IMR-90 (cell line): ENCODE data around the gene CDKAL1. TPM values are rescaled to one million over a fixed set of nuclear protein-coding genes. Genes with fewer than 3 reads are reported as not detected.

Source experiments
- ATAC-seq: fragments of 200-7000 bp; cut with Tn5 transposase; 2 replicates; pipeline ENCODE4 v1.9.1; 2020; ENCODE audit warnings: low read depth, mild to moderate bottlenecking, moderate library complexity
- BruUV-seq: library from RNA; stranded (reverse); fragments of 400-500 nt; replicated peaks from 2 replicates; lab custom pipeline; 2021; lab: Mats Ljungman, UMichigan
- CTCF ChIA-PET: fragments of 300-600 bp; formaldehyde crosslinking; extraction: SDS; loops from one replicate; lab custom pipeline; 2021; ENCODE audit warnings: antibody characterized with exemption; lab: Yijun Ruan, JAX
- POLR2A ChIA-PET: fragments of 300-600 bp; sonication (Branson Sonifier 250); formaldehyde crosslinking; loops from one replicate; lab custom pipeline; 2022; ENCODE audit warnings: antibody characterized with exemption; ENCODE audit not compliant: unreplicated experiment; lab: Charles Lee
- DNase-seq: peaks from one replicate; pipeline ENCODE4 v3.0.0; 2013
- H2AFZ ChIP-seq: replicated peaks from 2 replicates; pipeline ENCODE3; 2013; ENCODE audit warnings: low read length, mild to moderate bottlenecking; ENCODE audit not compliant: poor library complexity
- H2AK5ac ChIP-seq: 2 replicates; pipeline ENCODE4 v1.6.1; 2013; ENCODE audit warnings: low read depth, low read length, inconsistent platforms
- H2AK9ac ChIP-seq: replicated peaks from 2 replicates; pipeline ENCODE3; 2013; ENCODE audit warnings: mild to moderate bottlenecking, low read depth, low read length, moderate library complexity; ENCODE audit not compliant: poor library complexity
- H2BK120ac ChIP-seq: 2 replicates; pipeline ENCODE4 v1.6.1; 2013; ENCODE audit warnings: low read depth, low read length, inconsistent platforms
- H2BK15ac ChIP-seq: 3 replicates; pipeline ENCODE4 v1.6.1; 2013; ENCODE audit warnings: low read depth, low read length, inconsistent platforms
- H2BK20ac ChIP-seq: 2 replicates; pipeline ENCODE4 v1.6.1; 2013; ENCODE audit warnings: low read depth, mild to moderate bottlenecking, inconsistent platforms, low read length, moderate library complexity
- H2BK5ac ChIP-seq: 2 replicates; pipeline ENCODE4 v1.6.1; 2013; ENCODE audit warnings: mild to moderate bottlenecking, low read depth, low read length, inconsistent platforms; ENCODE audit not compliant: poor library complexity, severe bottlenecking
- H3K14ac ChIP-seq: replicated peaks from 2 replicates; pipeline ENCODE4 v1.6.1; 2013; ENCODE audit warnings: low read depth, low read length, inconsistent platforms
- H3K18ac ChIP-seq: 2 replicates; pipeline ENCODE4 v1.6.1; 2013; ENCODE audit warnings: low read depth, low read length, control low read depth
- H3K23ac ChIP-seq: 2 replicates; pipeline ENCODE4 v1.6.1; 2013; ENCODE audit warnings: low read depth, low read length, inconsistent platforms
- H3K27ac ChIP-seq: 2 replicates; pipeline ENCODE4 v1.5.1; 2013; ENCODE audit warnings: mild to moderate bottlenecking, control low read depth, low read length; ENCODE audit not compliant: insufficient read depth
- H3K27me3 ChIP-seq: 2 replicates; pipeline ENCODE4 v1.6.1; 2013; ENCODE audit warnings: low read length; ENCODE audit not compliant: control insufficient read depth, insufficient read depth
- H3K36me3 ChIP-seq: 2 replicates; pipeline ENCODE4 v1.6.1; 2013; ENCODE audit warnings: low read length, mixed read lengths; ENCODE audit not compliant: control insufficient read depth, insufficient read depth
- H3K4ac ChIP-seq: 2 replicates; pipeline ENCODE4 v1.6.1; 2013; ENCODE audit warnings: low read depth, low read length, inconsistent platforms
- H3K4me1 ChIP-seq: 2 replicates; pipeline ENCODE4 v1.6.1; 2013; ENCODE audit warnings: low read length, mixed read lengths; ENCODE audit not compliant: control insufficient read depth, insufficient read depth
- H3K4me2 ChIP-seq: 2 replicates; pipeline ENCODE4 v1.6.1; 2013; ENCODE audit warnings: low read depth, mild to moderate bottlenecking, control low read depth, low read length, moderate library complexity
- H3K4me3 ChIP-seq: 2 replicates; pipeline ENCODE4 v1.5.1; 2013; ENCODE audit warnings: low read depth, mild to moderate bottlenecking, control low read depth, low read length, moderate library complexity; ENCODE audit not compliant: insufficient read depth
- H3K56ac ChIP-seq: 2 replicates; pipeline ENCODE4 v1.6.1; 2013; ENCODE audit warnings: low read length, inconsistent platforms; ENCODE audit not compliant: insufficient read depth; ENCODE audit errors: extremely low read depth
- H3K79me1 ChIP-seq, 2 experiments: 2 replicates each; pipeline ENCODE4 v1.6.1; 2013; ENCODE audit warnings: low read length in 2 of 2, inconsistent platforms in 1 of 2, low read depth in 1 of 2
- H3K9ac ChIP-seq: 2 replicates; pipeline ENCODE4 v1.6.1; 2013; ENCODE audit warnings: low read depth, low read length, control low read depth
- H3K9me1 ChIP-seq: 2 replicates; pipeline ENCODE4 v1.6.1; 2013; ENCODE audit warnings: low read length, inconsistent platforms; ENCODE audit not compliant: insufficient read depth
- H3K9me3 ChIP-seq: 2 replicates; pipeline ENCODE4 v1.6.1; 2013; ENCODE audit warnings: low read length; ENCODE audit not compliant: control insufficient read depth, insufficient read depth
- H4K20me1 ChIP-seq: 2 replicates; pipeline ENCODE4 v1.6.1; 2013; ENCODE audit warnings: low read length, inconsistent platforms; ENCODE audit not compliant: insufficient read depth
- H4K5ac ChIP-seq: 2 replicates; pipeline ENCODE4 v1.6.1; 2013; ENCODE audit warnings: mild to moderate bottlenecking, low read depth, low read length, control low read depth
- H4K8ac ChIP-seq, 2 experiments: 2 replicates each; pipeline ENCODE4 v1.6.1; 2013; ENCODE audit warnings: low read depth in 2 of 2, low read length in 2 of 2, control low read depth in 1 of 2, inconsistent platforms in 1 of 2
- H4K91ac ChIP-seq: 2 replicates; pipeline ENCODE4 v1.6.1; 2013; ENCODE audit warnings: low read depth, low read length, inconsistent platforms; ENCODE audit not compliant: insufficient read depth
- CHD1 ChIP-seq: IDR thresholded peaks from 2 replicates; pipeline ENCODE4 v1.6.1; 2012; ENCODE audit warnings: low read depth, low read length, improper control_type of control experiment
- CTCF ChIP-seq: conservative IDR thresholded peaks from 2 replicates; pipeline ENCODE4 v1.5.1; 2012; ENCODE audit warnings: mild to moderate bottlenecking, low read depth, low read length, improper control_type of control experiment
- FOS ChIP-seq: fragments of 150-350 bp; IDR thresholded peaks from 2 replicates; pipeline ENCODE4 v1.6.1; 2016; ENCODE audit warnings: low read depth, low read length
- MXI1 ChIP-seq: IDR thresholded peaks from 2 replicates; pipeline ENCODE4 v1.6.1; 2012; ENCODE audit warnings: low read depth, mild to moderate bottlenecking, low read length, moderate library complexity, borderline replicate concordance
- POLR2A ChIP-seq: IDR thresholded peaks from 2 replicates; pipeline ENCODE4 v1.6.1; 2012; ENCODE audit warnings: mild to moderate bottlenecking, low read depth, low read length
- RCOR1 ChIP-seq: IDR thresholded peaks from 2 replicates; pipeline ENCODE4 v1.6.1; 2012; ENCODE audit warnings: mild to moderate bottlenecking, low read length, improper control_type of control experiment; ENCODE audit not compliant: insufficient replicate concordance
- RFX5 ChIP-seq: IDR thresholded peaks from 2 replicates; pipeline ENCODE4 v1.8.0; 2012; ENCODE audit warnings: low read depth, mild to moderate bottlenecking, low read length, moderate library complexity
- SMC3 ChIP-seq: fragments of 150-350 bp; IDR thresholded peaks from 2 replicates; pipeline ENCODE4 v1.6.1; 2016; ENCODE audit warnings: low read depth, mild to moderate bottlenecking, antibody characterized with exemption, low read length, moderate library complexity
- WGBS, 2 experiments: methylation state at CpG; one replicate each; pipeline versions ENCODE4 v1.1.5 to v1.1.7; 2013; ENCODE audit warnings: missing lambda C conversion rate in 2 of 2; ENCODE audit not compliant: insufficient read length in 1 of 2; ENCODE audit errors: extremely low coverage in 2 of 2; 5-methylcytosine and 5-hydroxymethylcytosine counted together
- dilution Hi-C: fragments of 300-500 bp; cut with HindIII; formaldehyde crosslinking; loops from one replicate; pipeline ENCODE4 v1.14.3; 2018; ENCODE audit warnings: low sequenced_read_pairs; ENCODE audit not compliant: unreplicated experiment
- in situ Hi-C: fragments of 300-500 bp; cut with MboI; formaldehyde crosslinking; loops from 3 replicates; pipeline ENCODE4 v1.14.3; 2019; ENCODE audit warnings: low sequenced_read_pairs, inconsistent platforms, mixed read lengths
- intact Hi-C: fragments of 100-400 bp; cut with micrococcal nuclease; formaldehyde crosslinking; loops from 2 replicates; pipeline ENCODE4 v1.10.0; 2022
- polyA plus RNA-seq, 3 experiments: library from polyadenylated mRNA; depleted of rRNA; stranded (reverse); fragments of >200 nt; gene quantifications; 2 replicates each; pipeline ENCODE4 v1.2.3, GENCODE V29; 2012; ENCODE audit warnings: low replicate concordance in 1 of 3
- total RNA-seq: library from RNA; depleted of rRNA; stranded (reverse); fragments of >200 nt; gene quantifications from 2 replicates; pipeline ENCODE4 v1.2.3, GENCODE V29; 2012

The CDKAL1 gene
- total and polyA plus RNA-seq, 2 of the 4 experiments (the other 2 are of a cell fraction) = 3.7 to 13.1 TPM

DNA sequence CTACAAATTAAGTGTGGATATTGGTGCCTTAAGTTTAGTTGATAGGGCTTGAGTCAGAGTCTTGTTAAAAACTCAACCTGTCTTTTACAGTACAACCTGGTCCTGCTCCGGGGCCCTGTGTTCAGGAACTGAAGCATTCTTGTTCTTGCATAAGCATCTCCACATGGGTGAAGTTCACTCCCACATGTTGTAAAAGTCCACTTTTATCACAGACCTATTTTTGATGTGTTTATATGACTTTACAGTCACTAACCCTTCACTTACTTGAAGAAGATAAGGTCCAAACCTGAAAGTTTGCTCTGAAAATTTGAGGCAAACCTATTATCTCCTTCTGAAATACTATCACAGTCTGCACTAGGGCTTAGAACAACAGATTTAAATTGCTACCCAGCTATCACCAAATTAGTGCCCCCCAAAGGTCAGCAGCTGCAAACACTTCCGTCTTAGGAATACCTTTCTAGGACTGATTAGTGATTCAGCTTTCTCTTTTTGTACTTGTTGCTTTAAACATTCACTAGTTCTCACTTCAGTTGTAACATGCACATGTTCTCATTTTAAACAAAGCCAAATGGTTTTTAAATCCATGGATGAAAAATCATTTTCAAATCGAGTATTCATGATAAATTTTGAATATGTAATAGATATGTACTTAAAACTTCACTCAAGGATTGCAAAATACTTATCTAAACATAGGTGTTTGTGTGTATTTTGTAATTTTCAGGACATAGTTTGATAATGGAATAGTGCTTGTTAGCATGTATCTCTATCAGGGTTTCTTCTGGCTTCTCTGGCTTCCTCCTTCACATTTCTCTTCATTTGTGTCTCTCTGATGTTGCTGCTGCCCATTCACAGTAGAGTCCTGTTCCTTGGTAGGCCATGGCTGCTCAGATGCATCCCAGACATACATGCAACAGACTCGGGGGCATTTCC, 589.5 kb downstream of the CDKAL1 start:
- Histone ChIP-seq H3K9me3 (no peaks in the 10 kb centered on the region), H2BK5ac (no peak overlapping the region), H3K9ac (no peak overlapping the region), H4K91ac (no peak overlapping the region), H2BK20ac (no peak overlapping the region), H4K8ac (no peak overlapping the region), H3K56ac (no peak overlapping the region), H2AK9ac (no peak overlapping the region), H4K20me1 (no peaks in the 10 kb centered on the region), H3K9me1 (no peaks in the 10 kb centered on the region), H2BK120ac (no peak overlapping the region), H4K5ac (no peak overlapping the region), H3K79me1 (no peaks in the 10 kb centered on the region), H2AFZ (no peak overlapping the region), H3K36me3 (no peaks in the 10 kb centered on the region), H3K27me3 (no peaks in the 10 kb centered on the region), H2BK15ac (no peak overlapping the region), H3K23ac (no peak overlapping the region), H3K4me3 (no peak overlapping the region), H3K14ac (no peak overlapping the region), H3K27ac (no peak overlapping the region), H3K18ac (no peak overlapping the region), H2AK5ac (no peak overlapping the region), H3K4ac (no peak overlapping the region), H3K4me2 (no peak overlapping the region), H3K4me1 (no peaks in the 10 kb centered on the region)
- intact Hi-C loops (loop anchor here (5.0 kb wide), 1 partner anchor 86 kb away; no protein-coding TSS in a partner anchor), dilution Hi-C loops (no loop called here), in situ Hi-C loops (no loop called here)
- ATAC-seq (no peak), DNase-seq (no peak)
- TF ChIP-seq RFX5 = no peak
- no peak for TF ChIP-seq CHD1
- TF ChIP-seq FOS = no peak
- TF ChIP-seq MXI1 = no peak
- TF ChIP-seq SMC3 = no peak
- TF ChIP-seq RCOR1 = no peak
- TF ChIP-seq POLR2A = no peak
- TF ChIP-seq CTCF = no peak
- ChIA-PET CTCF (no interaction called here), POLR2A (no interaction called here)
- no CpG with 5 or more reads among the region's 4 CpGs for WGBS, 2 experiments
- BruUV-seq = no TSS peak
